Dedifferentiated amniotic fluid mesenchymal stem cell (primary cell): ENCODE results near the gene FRZB.
"Not testable (repeated sequence)": the region's sequence is repeated elsewhere in the genome, so short reads cannot be mapped to it uniquely, and the experiment has no call there.

Experiments
- DNase-seq: peaks from one replicate; pipeline ENCODE4 v3.0.0-alpha.2; 2016; ENCODE audit errors: extremely low spot score

Gene FRZB, protein sequence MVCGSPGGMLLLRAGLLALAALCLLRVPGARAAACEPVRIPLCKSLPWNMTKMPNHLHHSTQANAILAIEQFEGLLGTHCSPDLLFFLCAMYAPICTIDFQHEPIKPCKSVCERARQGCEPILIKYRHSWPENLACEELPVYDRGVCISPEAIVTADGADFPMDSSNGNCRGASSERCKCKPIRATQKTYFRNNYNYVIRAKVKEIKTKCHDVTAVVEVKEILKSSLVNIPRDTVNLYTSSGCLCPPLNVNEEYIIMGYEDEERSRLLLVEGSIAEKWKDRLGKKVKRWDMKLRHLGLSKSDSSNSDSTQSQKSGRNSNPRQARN

GRCh38 chr2:182866461-182867406 is at the start of gene FRZB:
Gene FRZB, minus strand, starts transcription at chr2:182866637. Its CDS starts 85 bp downstream, at chr2:182866552.
- DNase-seq: peak; percentile 57

DNA sequence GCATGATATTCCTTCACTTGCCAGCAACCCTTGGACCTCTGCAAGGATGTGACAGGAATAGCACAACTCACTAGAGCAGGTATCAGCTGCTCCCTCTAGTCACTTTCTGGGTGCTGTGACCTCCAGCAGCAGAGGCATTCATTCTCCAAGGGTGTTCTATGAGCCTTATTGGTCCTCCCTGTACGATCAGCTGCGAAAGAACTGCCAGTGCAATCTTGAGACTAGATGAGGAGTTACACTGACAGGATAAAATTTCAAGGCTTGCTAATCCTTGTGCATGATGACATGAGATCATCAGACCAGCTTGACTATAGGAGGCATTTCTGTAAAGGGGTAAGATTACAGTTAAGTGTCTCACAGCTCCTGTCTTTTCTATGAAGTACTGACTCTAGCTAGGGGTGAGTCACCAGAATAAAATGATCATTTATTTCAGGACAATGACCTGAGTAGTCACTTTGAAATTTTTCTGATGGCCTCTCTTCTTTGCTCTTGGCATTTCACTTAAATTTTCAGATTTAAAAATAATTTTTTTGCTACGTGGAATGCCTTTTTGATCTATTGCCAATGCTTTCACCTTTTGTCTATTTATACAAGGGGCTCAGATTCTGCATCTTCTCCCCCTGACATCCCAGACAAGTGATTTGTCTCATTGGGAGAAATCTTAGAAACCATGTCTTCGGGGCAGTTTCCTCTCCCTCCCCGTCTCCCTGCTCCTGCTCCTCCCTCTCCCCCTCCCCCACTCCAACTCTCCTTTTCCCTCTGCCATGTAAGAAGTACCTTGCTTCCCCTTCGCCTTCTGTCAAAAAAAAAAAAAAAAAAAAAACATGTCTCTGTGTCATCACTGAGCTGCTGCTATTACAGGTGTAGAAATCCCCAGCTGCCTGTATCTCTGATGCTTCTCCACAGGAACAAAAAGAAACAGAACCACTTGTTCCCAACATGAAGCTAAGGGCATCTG is 49.2 kb upstream of the FRZB start:
- peak; percentile 84 for DNase-seq

DNA sequence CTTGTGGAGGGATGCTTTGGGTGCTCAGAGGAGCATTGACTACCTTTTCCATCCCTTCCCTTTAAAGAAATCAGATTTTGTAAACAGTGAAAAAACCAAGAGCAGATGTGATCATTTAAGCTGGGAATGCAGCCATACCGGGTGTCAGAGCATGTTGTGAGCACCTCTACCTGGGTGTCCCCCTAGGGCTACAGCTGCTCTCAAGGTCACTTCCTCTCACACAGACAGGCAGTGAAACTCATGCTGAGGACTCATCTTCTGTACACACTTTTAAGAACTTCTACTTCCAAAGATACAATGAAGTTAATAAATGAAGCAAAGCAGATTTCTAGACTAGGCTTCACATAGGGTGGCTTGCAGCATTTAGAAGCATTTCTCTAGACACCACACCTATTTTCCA is 48.4 kb upstream of the FRZB start:
- no peak for DNase-seq

- DNase-seq: no peak
These were observed 46.6 kb upstream of the FRZB start for GRCh38 chr2:182913064-182913463.

DNA sequence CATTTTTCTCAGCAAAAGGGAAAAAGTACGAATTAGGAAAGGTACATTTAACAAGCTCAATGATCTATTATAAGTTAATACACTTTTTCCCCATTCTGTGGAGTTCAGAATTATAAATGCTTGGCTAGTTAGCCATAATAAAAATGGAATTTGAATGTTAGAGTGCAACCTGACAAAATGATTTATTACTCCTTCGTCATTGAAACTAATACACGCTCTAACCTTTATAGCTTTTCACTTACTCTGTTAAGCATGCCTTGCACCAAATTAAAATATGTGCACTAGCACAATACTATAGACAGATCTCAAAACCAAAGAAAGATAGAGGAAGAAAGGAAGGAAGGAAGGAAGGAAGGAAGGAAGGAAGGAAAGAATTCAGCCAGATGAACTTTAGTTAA is 46.1 kb upstream of the FRZB start:
- no peak for DNase-seq

DNA sequence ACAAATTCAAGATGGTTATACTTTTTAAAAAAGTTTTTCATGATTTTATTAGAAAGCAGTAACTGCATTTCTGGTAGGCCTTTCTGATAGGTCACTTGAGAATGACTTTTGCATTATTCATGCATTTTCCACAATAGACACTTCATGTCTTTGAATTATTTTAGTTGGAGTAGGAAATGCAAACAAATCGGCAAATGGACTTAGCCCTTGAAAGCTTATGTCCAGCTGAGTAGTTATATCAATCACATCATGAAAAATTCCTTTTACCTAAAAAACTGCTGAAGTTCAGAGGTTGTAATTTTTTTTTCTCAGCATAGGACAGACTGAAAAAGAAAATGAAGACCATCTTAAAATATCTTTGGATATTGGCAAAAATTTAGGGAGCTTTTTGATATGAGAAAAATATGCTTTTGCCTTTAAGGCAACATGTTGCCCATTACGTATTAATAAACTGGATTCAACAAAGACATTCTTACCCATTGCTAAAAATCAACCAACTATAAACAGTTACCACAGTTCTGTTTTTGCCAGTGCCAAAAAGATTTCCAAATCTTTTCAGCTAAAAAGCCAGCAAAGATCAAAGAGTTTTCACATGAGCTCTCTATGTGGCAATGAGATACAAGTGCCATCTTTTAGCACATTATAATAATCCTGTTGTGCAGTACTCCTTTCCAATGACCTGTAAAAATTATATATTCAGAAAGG is 45.5 kb upstream of the FRZB start:
- no peak for DNase-seq

DNA sequence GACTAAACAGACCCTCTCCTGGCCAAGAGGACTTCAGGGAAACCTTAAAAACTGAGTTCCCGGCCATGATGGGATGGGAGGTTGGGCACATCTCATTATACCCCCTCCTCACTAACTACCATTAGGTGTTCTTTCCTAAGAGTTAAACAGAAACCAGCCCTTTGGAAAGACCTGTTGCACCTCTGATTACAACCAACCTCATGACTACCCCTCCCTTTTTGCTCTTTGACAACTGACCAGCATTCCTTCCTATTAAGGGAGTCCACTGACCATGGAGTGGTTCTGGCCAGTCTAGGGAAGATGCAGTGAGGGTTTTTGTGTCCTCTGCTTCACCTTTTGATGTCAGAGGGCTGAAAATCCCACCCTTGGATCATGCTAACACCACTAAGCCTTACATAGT is 44.5 kb upstream of the FRZB start:
- no peak for DNase-seq

GRCh38 chr2:182907081-182907830 is 40.8 kb upstream of the FRZB start:
- DNase-seq: no peak

DNA sequence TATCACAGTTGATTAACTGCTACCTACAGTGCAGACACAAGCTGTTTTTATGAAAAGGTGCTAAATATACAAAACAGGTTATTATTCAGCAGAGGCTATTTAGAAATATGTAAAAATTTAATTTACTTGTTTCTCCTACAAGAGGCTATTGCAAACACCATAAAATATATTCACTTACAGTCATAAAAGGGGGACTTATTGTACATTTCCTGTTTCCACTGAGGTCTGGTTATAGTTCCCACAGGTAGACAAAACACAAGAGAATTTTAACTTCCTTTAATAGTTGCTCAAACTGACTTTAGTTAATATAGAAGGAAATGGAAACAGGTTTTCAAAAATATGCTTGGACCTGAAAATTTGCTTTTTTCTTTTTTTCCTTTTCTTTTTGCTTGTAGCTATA is 40.0 kb upstream of the FRZB start:
- no peak for DNase-seq

DNA sequence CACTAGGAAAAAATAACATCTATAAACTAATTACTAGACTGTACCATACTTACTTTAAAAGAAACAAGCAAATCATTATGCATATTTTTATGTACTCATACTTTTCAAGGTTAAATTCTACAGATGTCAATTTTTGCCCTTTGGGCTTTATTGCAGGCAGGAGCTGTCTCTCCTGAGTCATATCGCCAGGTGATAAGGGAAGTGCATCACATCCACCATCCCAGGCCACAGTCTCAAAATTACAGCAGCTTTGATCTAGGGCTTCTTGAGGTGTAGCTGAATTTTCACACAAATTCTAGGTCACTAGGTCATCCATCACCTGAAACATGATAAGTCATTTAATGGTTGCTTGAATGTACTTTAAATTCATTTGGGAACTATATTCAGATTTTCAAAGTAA is 38.4 kb upstream of the FRZB start:
- no peak for DNase-seq

- no peak for DNase-seq
These were observed 37.1 kb upstream of the FRZB start for GRCh38 chr2:182903566-182903965.

DNA sequence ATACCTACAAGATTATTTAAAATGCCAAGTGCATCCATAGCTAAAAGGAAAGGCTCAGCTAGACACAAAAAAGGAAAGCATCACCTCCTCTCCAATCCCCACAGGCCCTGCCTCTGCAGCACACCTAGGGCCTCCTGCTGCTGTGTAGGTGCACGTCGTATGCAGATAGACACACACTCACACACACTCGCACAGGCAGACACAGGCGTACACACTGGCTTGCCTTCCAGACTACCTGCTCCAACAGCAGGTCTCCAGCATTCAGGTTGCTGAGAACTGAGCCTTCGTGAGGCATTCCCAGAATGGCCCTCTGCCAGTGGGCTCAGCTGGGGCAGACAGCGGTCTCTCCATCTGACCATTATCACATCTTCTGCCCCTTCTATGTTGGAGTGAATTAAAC is 35.3 kb upstream of the FRZB start:
- no peak for DNase-seq

DNA sequence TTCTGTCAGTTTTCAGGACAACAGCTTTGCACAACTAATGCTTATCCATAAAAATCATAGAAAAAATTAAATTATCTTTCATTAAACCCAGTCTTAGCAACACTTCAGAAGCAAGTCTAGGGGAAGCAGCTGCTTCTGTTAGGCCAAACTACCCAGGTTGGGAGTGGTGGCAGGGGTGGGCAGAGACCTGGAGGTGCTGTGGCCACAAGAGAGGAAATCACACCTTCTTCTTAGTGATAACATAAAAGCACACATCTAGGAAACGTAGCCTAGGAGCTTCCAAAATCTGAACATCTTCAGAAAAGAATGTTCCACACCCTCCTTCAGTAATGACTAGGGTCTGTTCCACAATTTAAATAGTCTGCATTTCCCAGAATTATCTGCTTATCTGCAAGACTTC is 32.3 kb upstream of the FRZB start:
- DNase-seq: no peak

DNA sequence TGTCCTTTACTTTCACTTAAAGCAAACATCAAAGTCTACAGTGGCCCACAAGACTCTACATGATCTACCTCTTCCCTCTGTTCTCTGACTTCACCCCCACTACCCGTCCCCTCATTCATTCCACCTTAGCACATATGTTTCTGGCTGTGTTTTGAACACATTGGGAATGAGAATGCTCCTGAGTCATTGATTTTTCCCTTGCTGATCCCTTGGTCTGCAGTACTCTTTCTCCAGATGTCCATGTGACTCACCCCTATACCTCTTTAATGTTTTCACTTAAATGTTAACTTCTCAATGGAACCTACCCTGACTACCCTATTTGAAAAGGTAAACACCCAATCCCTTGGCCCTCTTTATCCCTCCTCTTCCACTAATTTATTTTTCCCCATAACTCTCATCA is 30.7 kb upstream of the FRZB start:
- DNase-seq: no peak

DNA sequence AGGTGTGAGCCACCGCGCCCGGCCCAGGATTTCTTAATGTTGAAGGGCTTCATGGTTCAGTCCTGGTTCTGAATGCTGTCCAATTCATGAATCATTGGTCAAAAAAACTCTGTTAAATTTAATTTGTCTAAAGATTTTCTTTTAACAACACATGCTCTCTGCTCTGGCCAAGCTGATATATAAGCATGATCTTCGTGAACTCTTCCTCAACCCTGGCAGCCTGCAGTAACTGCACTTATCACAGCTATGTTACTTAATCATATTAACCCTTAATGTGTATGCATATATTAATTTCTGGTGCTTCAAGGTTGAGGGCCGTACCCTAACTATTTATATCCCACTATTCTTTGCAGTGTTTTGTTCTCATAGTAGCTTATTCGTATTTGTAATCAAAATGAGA is 29.4 kb upstream of the FRZB start:
- no peak for DNase-seq

GRCh38 chr2:182895169-182895568 is 28.7 kb upstream of the FRZB start:
- DNase-seq: no peak

GRCh38 chr2:182894174-182894573 is 27.7 kb upstream of the FRZB start:
- peak; percentile 43 for DNase-seq

DNA sequence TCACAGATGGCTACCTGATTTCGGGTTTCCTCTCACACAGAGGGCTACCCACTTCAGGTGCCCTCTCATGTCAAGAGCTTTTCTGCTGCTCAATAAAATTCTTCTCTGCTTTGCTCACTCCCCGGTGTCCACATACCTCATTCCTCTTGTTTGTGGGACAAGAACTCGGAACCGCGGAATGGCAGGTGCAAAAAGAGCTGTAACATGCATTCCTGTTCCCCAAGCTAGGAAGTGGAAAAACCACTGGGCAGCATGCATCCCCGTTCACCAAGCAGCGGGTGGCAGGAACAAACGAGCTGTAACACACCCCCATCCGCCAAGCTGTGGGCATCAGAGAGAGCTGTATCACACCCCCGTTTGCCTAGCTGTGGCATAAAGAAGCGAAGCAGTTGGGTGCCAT is 27.2 kb upstream of the FRZB start:
- DNase-seq: no peak

GRCh38 chr2:182893035-182893434 is 26.6 kb upstream of the FRZB start:
- not testable (repeated sequence) for DNase-seq

- DNase-seq: no peak
These were observed 25.2 kb upstream of the FRZB start for GRCh38 chr2:182891611-182892010.
